Cardiac muscle cell (in vitro differentiated cells and primary cell): Measurements from ENCODE around the gene STAG1. TPM values are rescaled to one million over a fixed set of nuclear protein-coding genes. Genes with fewer than 3 reads are reported as not detected.
"Not testable (repeated sequence)": the region's sequence is repeated elsewhere in the genome, so short reads cannot be mapped to it uniquely, and the experiment has no call there.

Experiments used
- DNase-seq, 2 donors: peaks; one replicate each; pipeline versions ENCODE4 v3.0.0 to v3.0.0-alpha.2; 2010 to 2017; ENCODE audit warnings: low read depth in 1 of 2, low spot score in 1 of 2
- H3K27ac ChIP-seq: fragments of 200-600 bp; sonication (generic); 2 replicates; pipeline ENCODE4 v1.5.1; 2016
- H3K27me3 ChIP-seq: fragments of 200-600 bp; sonication (generic); 2 replicates; pipeline ENCODE4 v1.6.0; 2016; ENCODE audit warnings: control low read depth
- H3K36me3 ChIP-seq: fragments of 200-600 bp; sonication (generic); 2 replicates; pipeline ENCODE4 v1.5.1; 2016; ENCODE audit warnings: control low read depth
- H3K4me1 ChIP-seq: fragments of 200-600 bp; sonication (generic); 2 replicates; pipeline ENCODE4 v1.8.1; 2017; ENCODE audit warnings: low read depth, mild to moderate bottlenecking, mixed run types
- H3K4me3 ChIP-seq: fragments of 200-600 bp; sonication (generic); 2 replicates; pipeline ENCODE4 v1.5.1; 2016; ENCODE audit warnings: mild to moderate bottlenecking
- H3K9me3 ChIP-seq: fragments of 200-600 bp; sonication (generic); 2 replicates; pipeline ENCODE4 v1.5.1; 2017; ENCODE audit warnings: low read depth, mild to moderate bottlenecking, control low read depth
- polyA plus RNA-seq: library from polyadenylated mRNA; unstranded; fragments of >200 nt; fragmentation: Nextera tagmentation; extraction: Ambion mirVana; gene quantifications from 2 replicates; pipeline ENCODE4 v1.2.1, GENCODE V29; 2016
- total RNA-seq: library from RNA; depleted of rRNA; stranded (reverse); fragments of >200 nt; gene quantifications from 2 replicates; pipeline ENCODE4 v1.2.3, GENCODE V29; 2016
- TF ChIP-seq, protein P1 (sequence below): IDR thresholded peaks from 2 replicates; pipeline ENCODE4 v1.5.1; 2012; ENCODE audit warnings: low read depth, mild to moderate bottlenecking, low read length

Gene STAG1
- total and polyA plus RNA-seq, 2 experiments from 2014 or later, result 12.7 to 18.3 TPM

GRCh38 chr3:136741063-136741462, 11.1 kb downstream of the STAG1 start:
- H3K4me3 ChIP-seq, result no peak overlapping the region
- TF ChIP-seq, protein P1, sequence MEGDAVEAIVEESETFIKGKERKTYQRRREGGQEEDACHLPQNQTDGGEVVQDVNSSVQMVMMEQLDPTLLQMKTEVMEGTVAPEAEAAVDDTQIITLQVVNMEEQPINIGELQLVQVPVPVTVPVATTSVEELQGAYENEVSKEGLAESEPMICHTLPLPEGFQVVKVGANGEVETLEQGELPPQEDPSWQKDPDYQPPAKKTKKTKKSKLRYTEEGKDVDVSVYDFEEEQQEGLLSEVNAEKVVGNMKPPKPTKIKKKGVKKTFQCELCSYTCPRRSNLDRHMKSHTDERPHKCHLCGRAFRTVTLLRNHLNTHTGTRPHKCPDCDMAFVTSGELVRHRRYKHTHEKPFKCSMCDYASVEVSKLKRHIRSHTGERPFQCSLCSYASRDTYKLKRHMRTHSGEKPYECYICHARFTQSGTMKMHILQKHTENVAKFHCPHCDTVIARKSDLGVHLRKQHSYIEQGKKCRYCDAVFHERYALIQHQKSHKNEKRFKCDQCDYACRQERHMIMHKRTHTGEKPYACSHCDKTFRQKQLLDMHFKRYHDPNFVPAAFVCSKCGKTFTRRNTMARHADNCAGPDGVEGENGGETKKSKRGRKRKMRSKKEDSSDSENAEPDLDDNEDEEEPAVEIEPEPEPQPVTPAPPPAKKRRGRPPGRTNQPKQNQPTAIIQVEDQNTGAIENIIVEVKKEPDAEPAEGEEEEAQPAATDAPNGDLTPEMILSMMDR, result no peak
- H3K27me3 ChIP-seq, result no peaks in the 10 kb centered on the region
- no peak for DNase-seq
- H3K9me3 ChIP-seq, result no peaks in the 10 kb centered on the region
- H3K4me1 ChIP-seq, result no peaks in the 10 kb centered on the region
- H3K36me3 ChIP-seq, result no peaks in the 10 kb centered on the region
- H3K27ac ChIP-seq, result no peak overlapping the region

- Histone ChIP-seq H3K4me3 (no peak overlapping the region), H3K4me1 (no peaks in the 10 kb centered on the region), H3K9me3 (no peaks in the 10 kb centered on the region), H3K27me3 (no peaks in the 10 kb centered on the region), H3K36me3 (no peaks in the 10 kb centered on the region), H3K27ac (no peak overlapping the region)
- no peak for DNase-seq
- TF ChIP-seq, protein P1, result no peak
Observed at GRCh38 chr3:136740351-136740958, 11.7 kb downstream of the STAG1 start.

DNA sequence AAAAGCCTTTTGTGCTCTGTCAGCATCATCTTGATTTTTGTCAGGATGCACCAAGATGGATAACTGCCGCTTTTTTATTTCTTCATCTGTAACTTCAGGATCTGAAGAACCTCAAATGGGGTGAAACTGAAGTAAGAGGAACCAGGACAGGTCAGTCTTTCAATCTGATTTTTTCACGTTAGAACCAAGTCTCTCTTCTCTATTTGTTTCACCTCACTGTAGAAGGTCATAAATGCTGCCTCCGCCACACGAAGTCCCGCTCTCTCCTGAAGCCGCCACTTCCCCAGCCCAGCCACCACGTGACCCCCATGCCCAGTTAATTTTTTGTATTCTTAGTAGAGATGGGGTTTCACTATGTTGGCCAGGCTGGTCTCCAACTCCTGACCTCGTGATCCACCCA, 15.2 kb downstream of the STAG1 start:
- not testable (repeated sequence) for H3K36me3 ChIP-seq, H3K9me3 ChIP-seq, H3K4me3 ChIP-seq, DNase-seq, H3K4me1 ChIP-seq, H3K27me3 ChIP-seq, H3K27ac ChIP-seq

DNA sequence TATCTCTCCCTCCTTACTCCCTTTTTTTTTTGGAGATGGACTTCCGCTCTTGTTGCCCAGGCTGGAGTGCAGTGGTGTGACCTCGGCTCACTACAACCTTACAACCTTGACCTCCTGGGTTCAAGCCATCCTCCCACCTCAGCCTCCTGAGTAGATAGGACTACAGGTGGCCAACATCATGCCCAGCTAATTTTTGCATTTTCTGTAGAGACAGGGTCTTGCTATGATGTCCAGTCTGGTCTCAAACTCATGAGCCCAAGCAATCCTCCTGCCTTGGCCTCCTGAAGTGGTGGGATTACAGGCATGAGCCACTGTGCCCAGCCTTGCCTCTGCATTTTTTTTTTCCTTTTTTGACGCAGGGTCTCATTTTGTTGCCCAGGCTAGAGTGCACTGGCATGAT, 17.1 kb downstream of the STAG1 start:
- H3K9me3 ChIP-seq, result no peaks in the 10 kb centered on the region
- H3K4me3 ChIP-seq, result no peak overlapping the region
- H3K27me3 ChIP-seq, result no peaks in the 10 kb centered on the region
- no peaks in the 10 kb centered on the region for H3K36me3 ChIP-seq
- no peak overlapping the region for H3K27ac ChIP-seq
- peaks cover 12% of the 10 kb centered on the region for H3K4me1 ChIP-seq
- TF ChIP-seq, protein P1, result no peak
- DNase-seq, result no peak

DNA sequence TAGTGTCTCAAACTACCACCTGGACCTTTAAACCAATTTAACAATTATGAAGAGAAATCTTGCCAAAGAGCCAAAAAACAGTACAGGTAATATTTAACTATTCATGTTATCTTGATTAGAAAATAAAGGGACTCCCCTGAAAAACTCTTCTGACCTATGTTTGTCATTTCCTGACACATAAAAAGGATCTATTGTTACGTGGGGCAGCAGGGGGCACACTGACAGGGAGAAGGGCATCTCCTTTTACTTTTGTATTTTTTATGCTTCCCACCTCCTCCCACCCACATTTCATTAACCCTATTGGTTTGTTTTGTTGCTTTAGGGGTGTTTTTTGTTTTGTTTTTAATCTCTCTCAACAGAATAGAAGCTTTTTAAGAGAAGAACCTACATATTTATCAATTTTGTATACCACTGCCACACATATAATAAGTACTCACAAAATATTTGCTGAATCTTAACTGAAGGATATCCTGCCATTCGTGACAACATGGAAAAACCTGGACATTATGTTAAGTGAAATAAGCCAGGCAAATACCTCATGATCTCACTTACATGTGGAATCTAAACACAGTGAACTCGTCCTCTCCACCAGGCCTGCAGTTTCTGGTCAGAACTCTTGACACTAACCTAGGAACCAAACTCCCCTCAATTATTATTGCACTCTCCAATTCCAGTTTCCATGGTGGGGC, 17.7 kb downstream of the STAG1 start:
- no peak overlapping the region for H3K4me3 ChIP-seq
- H3K36me3 ChIP-seq, result no peaks in the 10 kb centered on the region
- H3K4me1 ChIP-seq, result peaks cover 12% of the 10 kb centered on the region
- H3K27ac ChIP-seq, result no peak overlapping the region
- DNase-seq, result no peak
- H3K9me3 ChIP-seq, result no peaks in the 10 kb centered on the region
- TF ChIP-seq, protein P1, result peak; percentile 5
- H3K27me3 ChIP-seq, result no peaks in the 10 kb centered on the region

- TF ChIP-seq, protein P1, result no peak
- Histone ChIP-seq H3K9me3 (no peaks in the 10 kb centered on the region), H3K27ac (no peak overlapping the region), H3K27me3 (no peaks in the 10 kb centered on the region), H3K36me3 (no peaks in the 10 kb centered on the region), H3K4me3 (no peak overlapping the region), H3K4me1 (peaks cover 12% of the 10 kb centered on the region)
- DNase-seq, result no peak
Observed at GRCh38 chr3:136733317-136733833, 18.8 kb downstream of the STAG1 start.
